C4-2B (cell line): ENCODE data around the gene DYNLT5.

Experiments
- ZFX ChIP-seq: fragments of 450-650 bp; IDR thresholded peaks from 2 replicates; pipeline ENCODE4 v1.6.1; 2017
- TF ChIP-seq, protein P1 (sequence below): fragments of 450-650 bp; conservative IDR thresholded peaks from 2 replicates; pipeline ENCODE4 v1.5.1; 2017; ENCODE audit warnings: mild to moderate bottlenecking

DNA sequence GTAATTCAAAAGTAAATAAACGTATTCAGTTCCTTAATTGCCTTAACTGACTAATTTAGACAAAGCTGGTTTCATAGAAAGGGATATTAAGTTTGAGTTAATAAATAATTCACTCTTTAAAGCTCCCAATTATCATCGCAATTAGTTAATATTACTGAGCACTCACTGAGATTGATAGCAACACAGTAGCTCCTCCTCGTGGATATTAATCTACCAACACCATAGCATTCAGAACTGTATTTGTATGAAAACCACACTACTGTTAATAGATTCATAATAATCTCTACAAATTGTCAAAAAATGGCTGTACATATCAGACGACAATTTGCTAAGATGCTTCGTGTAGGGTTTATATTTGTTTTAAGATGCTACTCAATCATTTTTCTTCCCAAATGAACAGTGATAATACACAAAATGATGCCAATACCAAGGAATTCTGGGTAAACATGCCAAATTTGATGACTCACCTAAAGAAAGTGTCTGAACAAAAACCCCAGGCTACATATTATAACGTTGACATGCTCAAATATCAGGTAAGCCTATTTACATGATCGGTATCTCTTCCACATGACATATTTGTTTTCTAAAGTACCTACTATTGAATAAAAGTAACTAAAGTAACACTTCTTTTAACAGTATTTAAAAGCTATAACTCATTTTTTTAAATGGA lies 18.8 kb upstream of the DYNLT5 start:
- TF ChIP-seq, protein P1, sequence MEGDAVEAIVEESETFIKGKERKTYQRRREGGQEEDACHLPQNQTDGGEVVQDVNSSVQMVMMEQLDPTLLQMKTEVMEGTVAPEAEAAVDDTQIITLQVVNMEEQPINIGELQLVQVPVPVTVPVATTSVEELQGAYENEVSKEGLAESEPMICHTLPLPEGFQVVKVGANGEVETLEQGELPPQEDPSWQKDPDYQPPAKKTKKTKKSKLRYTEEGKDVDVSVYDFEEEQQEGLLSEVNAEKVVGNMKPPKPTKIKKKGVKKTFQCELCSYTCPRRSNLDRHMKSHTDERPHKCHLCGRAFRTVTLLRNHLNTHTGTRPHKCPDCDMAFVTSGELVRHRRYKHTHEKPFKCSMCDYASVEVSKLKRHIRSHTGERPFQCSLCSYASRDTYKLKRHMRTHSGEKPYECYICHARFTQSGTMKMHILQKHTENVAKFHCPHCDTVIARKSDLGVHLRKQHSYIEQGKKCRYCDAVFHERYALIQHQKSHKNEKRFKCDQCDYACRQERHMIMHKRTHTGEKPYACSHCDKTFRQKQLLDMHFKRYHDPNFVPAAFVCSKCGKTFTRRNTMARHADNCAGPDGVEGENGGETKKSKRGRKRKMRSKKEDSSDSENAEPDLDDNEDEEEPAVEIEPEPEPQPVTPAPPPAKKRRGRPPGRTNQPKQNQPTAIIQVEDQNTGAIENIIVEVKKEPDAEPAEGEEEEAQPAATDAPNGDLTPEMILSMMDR = peak; percentile 64
- no peak for TF ChIP-seq ZFX
